Panc1 (cell line): ENCODE results near the gene ANKK1. TPM values are rescaled to one million over a fixed set of nuclear protein-coding genes. Genes with fewer than 3 reads are reported as not detected.

ENCODE experiments used
- ATAC-seq: fragments of 200-7000 bp; cut with Tn5 transposase; 2 replicates; pipeline ENCODE4 v1.9.1; 2020; ENCODE audit warnings: mild to moderate bottlenecking, moderate library complexity
- BruUV-seq: library from RNA; stranded (reverse); fragments of 400-500 nt; replicated peaks from 2 replicates; lab custom pipeline; 2021; lab: Mats Ljungman, UMichigan
- CTCF ChIA-PET: fragments of 300-600 bp; sonication (Branson Sonifier 250); formaldehyde crosslinking; loops from one replicate; lab custom pipeline; 2022; ENCODE audit warnings: antibody characterized with exemption; lab: Charles Lee
- POLR2A ChIA-PET: fragments of 300-600 bp; sonication (Branson Sonifier 250); formaldehyde crosslinking; loops from one replicate; lab custom pipeline; 2022; ENCODE audit warnings: antibody characterized with exemption; lab: Charles Lee
- DNase-seq: peaks from one replicate; pipeline ENCODE4 v3.0.0-alpha.2; 2010; ENCODE audit warnings: low read depth, low spot score
- H3K27ac ChIP-seq: 2 replicates; pipeline ENCODE4 v1.5.1; 2011; ENCODE audit warnings: mild to moderate bottlenecking, low read length, inconsistent platforms
- H3K27me3 ChIP-seq: fragments of 200-500 bp; sonication (Bioruptor generic); 2 replicates; pipeline ENCODE4 v1.6.0; 2014; ENCODE audit warnings: low read length, inconsistent platforms; ENCODE audit not compliant: control insufficient read depth, insufficient read depth
- H3K36me3 ChIP-seq: fragments of 200-500 bp; sonication (Bioruptor generic); 2 replicates; pipeline ENCODE4 v1.5.1; 2014; ENCODE audit warnings: inconsistent platforms, mild to moderate bottlenecking, low read length, moderate library complexity; ENCODE audit not compliant: control insufficient read depth, insufficient read depth
- H3K4me1 ChIP-seq: 2 replicates; pipeline ENCODE4 v1.5.1; 2011; ENCODE audit warnings: inconsistent platforms, mild to moderate bottlenecking, low read length, moderate library complexity; ENCODE audit not compliant: control insufficient read depth, insufficient read depth
- H3K4me3 ChIP-seq, 2 experiments: 2 replicates each; pipeline ENCODE4 v1.5.1; 2011 to 2012; ENCODE audit warnings: low read depth in 2 of 2, low read length in 2 of 2, mild to moderate bottlenecking in 2 of 2, inconsistent platforms in 1 of 2, moderate library complexity in 1 of 2
- H3K9me3 ChIP-seq: fragments of 200-500 bp; sonication (Bioruptor generic); 2 replicates; pipeline ENCODE4 v1.5.1; 2014; ENCODE audit warnings: low read depth, mild to moderate bottlenecking, inconsistent platforms, low read length, moderate library complexity; ENCODE audit not compliant: control insufficient read depth, insufficient read depth
- CTCF ChIP-seq: fragments of 450-650 bp; IDR thresholded peaks from 2 replicates; pipeline ENCODE4 v1.5.1; 2017; ENCODE audit warnings: mild to moderate bottlenecking
- POLR2AphosphoS5 ChIP-seq: IDR thresholded peaks from 2 replicates; pipeline ENCODE4 v1.6.1; 2012; ENCODE audit warnings: mild to moderate bottlenecking, low read depth, low read length, moderate library complexity
- REST ChIP-seq, 2 experiments: IDR thresholded peaks; 2 replicates each; pipeline ENCODE4 v1.6.1; 2011 to 2012; ENCODE audit warnings: low read depth in 2 of 2, control low read depth in 1 of 2, low read length in 1 of 2, mild to moderate bottlenecking in 1 of 2, moderate library complexity in 1 of 2; ENCODE audit not compliant: insufficient read depth in 1 of 2
- SIN3A ChIP-seq: IDR thresholded peaks from 2 replicates; pipeline ENCODE4 v1.6.1; 2012; ENCODE audit warnings: low read depth, mild to moderate bottlenecking, low read length, moderate library complexity, borderline replicate concordance; ENCODE audit not compliant: insufficient read depth
- TCF7L2 ChIP-seq: IDR thresholded peaks from 2 replicates; pipeline ENCODE4 v1.6.1; 2011; ENCODE audit warnings: mild to moderate bottlenecking, low read depth, low read length, inconsistent platforms
- in situ Hi-C: cut with HindIII; loops from 2 replicates; pipeline ENCODE4 v1.10.0; 2016; ENCODE audit warnings: low sequenced_read_pairs, low pct_unique_long_range_greater_than_20kb
- intact Hi-C: fragments of 100-400 bp; cut with micrococcal nuclease; formaldehyde crosslinking; loops from one replicate; pipeline ENCODE4 v1.10.0; 2022; ENCODE audit not compliant: unreplicated experiment
- total RNA-seq: library from RNA; stranded (reverse); gene quantifications from one replicate; pipeline ENCODE4 v1.2.1, GENCODE V29; 2021; ENCODE audit not compliant: unreplicated experiment

ANKK1 gene
- total RNA-seq, 1 experiment from 2014 or later: 0.08 TPM

DNA sequence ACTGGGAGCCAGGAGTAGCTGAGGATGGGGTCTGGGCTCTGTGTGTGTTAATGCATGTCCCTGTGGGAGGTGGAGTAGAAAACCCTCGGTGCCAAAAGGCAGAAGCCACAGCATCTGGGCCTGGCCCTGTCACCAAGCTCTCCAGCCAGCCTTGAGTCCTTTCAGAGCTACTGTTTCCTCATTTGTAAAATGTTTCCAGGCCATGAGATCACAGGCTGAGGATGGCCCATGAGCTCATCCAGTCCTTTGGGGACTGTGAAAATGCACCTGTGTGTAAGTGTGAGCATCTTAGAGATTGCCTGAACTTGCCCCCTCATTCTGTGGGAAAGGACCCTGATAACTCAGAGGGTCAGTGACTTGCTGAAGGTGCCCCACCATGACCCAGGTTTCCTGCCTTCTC lies 9.1 kb downstream of the ANKK1 start:
- Histone ChIP-seq H3K27me3 (no peaks in the 10 kb centered on the region), H3K27ac (no peak overlapping the region), H3K4me1 (no peaks in the 10 kb centered on the region), H3K36me3 (no peaks in the 10 kb centered on the region), H3K9me3 (no peaks in the 10 kb centered on the region), H3K4me3 (no peak overlapping the region)
- ATAC-seq (no peak), DNase-seq (no peak)
- intact Hi-C loops (no loop called here), in situ Hi-C loops (no loop called here)
- ChIA-PET POLR2A (interaction anchor here (0.5 kb wide), 1 partner anchor 196 kb away, joined by 4 read pairs; no protein-coding TSS in a partner anchor), CTCF (no interaction called here)
- BruUV-seq: no TSS peak
- TF ChIP-seq REST (IDR thresholded peaks at IDR 0.05; ENCODE audit: insufficient read depth in 1 of 2, low read depth in 2 of 2, low read length in 1 of 2) (no peak), TCF7L2 (no peak), SIN3A (no peak), CTCF (no peak), POLR2AphosphoS5 (no peak)

GRCh38 chr11:113397212-113397611 lies 9.6 kb downstream of the ANKK1 start:
- ChIA-PET POLR2A (no interaction called here), CTCF (no interaction called here)
- ATAC-seq (peak; percentile 17; the same call in 1 of the 2 replicates), DNase-seq (no peak)
- TF ChIP-seq REST (IDR thresholded peaks at IDR 0.05; ENCODE audit: insufficient read depth in 1 of 2, low read depth in 2 of 2, low read length in 1 of 2) (no peak), CTCF (no peak), POLR2AphosphoS5 (no peak), SIN3A (no peak), TCF7L2 (no peak)
- intact Hi-C loops: no loop called here
- no peaks in the 10 kb centered on the region for H3K36me3 ChIP-seq
- H3K27me3 ChIP-seq: no peaks in the 10 kb centered on the region
- H3K4me1 ChIP-seq: no peaks in the 10 kb centered on the region
- no peak overlapping the region for H3K4me3 ChIP-seq
- H3K9me3 ChIP-seq: no peaks in the 10 kb centered on the region
- BruUV-seq: no TSS peak
- in situ Hi-C loops: no loop called here
- H3K27ac ChIP-seq: no peak overlapping the region
